ENCODE results near the gene TMEM255B.
"Not testable (repeated sequence)": the region's sequence is repeated elsewhere in the genome, so short reads cannot be mapped to it uniquely, and the experiment has no call there.

The TMEM255B gene

GRCh38 chr13:113734826-113735125, 24.2 kb upstream of the TMEM255B start:
- no peak for DNase-seq (ENCODE audit: low spot score)

GRCh38 chr13:113735194-113735593, 23.8 kb upstream of the TMEM255B start:
- no peak for DNase-seq (ENCODE audit: low spot score)

- DNase-seq (ENCODE audit: low spot score) = no peak
Observed at GRCh38 chr13:113735750-113736149, 23.3 kb upstream of the TMEM255B start.

- no peak for DNase-seq (ENCODE audit: low spot score)
Observed at GRCh38 chr13:113736258-113736731, 22.7 kb upstream of the TMEM255B start.

DNA sequence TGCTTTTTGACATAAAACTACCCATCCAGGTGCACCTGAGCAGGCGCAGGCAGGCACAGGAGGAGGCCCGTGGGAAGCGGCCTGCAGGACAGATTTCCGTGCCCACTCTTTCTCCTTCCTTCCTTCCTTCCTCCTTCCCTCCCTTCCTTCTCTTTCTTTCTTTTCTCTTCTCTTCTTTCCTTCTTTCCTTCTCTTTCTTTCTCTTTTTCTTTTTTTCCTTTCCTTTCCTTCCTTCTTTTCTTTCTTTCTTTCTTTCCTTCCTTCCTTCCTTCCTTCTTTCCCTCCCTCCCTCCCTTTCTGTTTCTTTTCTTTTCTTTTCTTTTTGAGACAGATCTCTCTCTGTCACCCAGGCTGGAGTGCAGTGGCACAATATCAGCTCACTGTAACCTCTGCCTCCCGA, 21.2 kb upstream of the TMEM255B start:
- no peak for DNase-seq (ENCODE audit: low spot score)

DNA sequence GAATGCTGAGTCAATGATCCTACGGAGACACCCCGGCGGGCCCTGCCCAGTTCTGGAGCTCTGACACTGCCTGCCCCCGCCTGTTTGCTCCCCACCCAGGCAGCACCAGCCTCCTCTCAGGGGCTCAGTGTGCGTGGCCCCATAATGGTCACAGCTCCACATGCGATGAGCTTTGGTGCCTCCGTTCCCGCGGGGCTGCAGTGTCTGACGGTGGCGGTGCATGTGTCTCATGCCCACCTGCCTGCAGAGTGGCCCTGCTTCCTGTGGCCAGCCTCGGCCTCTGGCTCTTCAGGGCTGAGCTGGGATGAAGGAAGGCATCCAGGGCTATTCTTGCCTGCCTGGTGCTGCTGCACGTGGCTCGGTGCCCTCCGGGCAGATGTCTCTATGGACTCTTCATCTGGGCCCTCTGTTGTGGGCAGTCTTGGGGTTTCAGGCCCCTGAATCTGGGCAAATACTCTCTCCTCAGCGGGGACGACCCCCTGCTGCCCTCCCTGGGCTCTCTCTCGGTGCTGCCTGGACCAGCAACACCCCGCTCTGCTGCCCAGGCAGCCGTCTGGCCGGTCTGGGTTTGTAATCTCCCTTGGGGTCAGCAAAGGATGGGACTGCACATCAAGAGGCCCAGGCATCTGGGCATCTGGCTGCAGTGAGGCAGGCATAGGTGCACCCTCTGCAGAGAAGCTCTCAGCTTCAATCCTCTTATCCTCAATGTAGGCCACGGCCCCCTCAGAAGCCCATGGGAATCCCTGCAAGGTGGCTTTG, 19.3 kb upstream of the TMEM255B start:
- DNase-seq (ENCODE audit: low spot score) = no peak

DNA sequence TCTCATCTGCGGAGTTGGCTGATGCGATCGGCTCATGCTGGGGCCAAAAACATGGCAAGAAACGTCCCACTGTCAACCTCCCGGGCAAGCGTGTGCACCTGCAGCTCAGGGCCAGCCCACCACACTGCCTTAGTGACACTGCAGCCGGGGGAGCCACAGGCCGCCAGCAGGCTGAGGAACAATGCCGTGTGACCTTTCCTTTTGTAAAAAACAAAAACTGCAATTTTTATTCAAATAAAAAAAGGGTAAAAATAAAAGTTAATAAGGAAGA, 18.8 kb upstream of the TMEM255B start:
- DNase-seq (ENCODE audit: low spot score) = no peak

- DNase-seq (ENCODE audit: low spot score) = no peak
Observed at GRCh38 chr13:113740661-113741060, 18.4 kb upstream of the TMEM255B start.

GRCh38 chr13:113741191-113741668, 17.8 kb upstream of the TMEM255B start:
- DNase-seq (ENCODE audit: low spot score) = no peak

- no peak for DNase-seq (ENCODE audit: low spot score)
Observed at GRCh38 chr13:113742000-113742441, 17.0 kb upstream of the TMEM255B start.

GRCh38 chr13:113742445-113743120, 16.4 kb upstream of the TMEM255B start:
- DNase-seq (ENCODE audit: low spot score) = no peak

GRCh38 chr13:113743366-113744195, 15.4 kb upstream of the TMEM255B start:
- DNase-seq (ENCODE audit: low spot score) = no peak

DNA sequence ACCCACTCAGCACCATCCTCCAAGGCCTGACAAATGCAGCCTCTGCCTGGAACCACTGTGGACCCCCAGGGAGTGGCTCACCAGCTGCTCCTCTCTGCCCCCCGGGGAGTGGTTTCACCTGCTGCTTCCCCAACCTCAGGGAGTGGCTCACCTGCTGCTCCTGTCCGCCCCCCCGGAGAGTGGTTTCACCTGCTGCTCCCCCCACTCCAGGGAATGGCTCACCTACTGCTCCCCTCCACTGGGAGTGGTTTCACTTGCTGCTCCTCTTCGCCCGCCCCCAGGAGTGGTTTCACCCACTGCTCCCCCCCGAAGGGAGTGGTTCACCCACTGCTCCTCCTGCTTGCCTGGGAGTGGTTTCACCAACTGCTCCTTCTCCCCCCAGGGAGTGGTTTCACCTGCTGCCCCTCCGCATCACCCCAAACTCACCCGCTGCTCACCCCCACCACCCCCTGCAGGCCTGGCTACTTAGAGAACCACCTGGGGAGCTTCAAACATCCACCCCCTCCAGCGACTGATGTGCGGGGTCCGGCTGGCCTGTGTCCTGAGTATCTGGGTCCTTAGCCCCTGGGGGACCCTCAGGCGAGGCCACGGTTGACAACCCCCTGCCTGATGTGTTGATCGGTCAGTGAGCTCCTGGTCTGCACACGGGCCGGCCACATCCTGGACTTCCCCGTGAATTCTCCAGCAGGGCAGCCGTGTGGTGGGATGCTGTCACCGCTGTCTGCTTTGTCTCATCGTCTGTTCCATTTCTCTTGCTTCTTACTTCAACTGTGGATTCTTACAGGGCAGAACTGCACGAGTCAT, 14.6 kb upstream of the TMEM255B start:
- DNase-seq (ENCODE audit: low spot score) = no peak

GRCh38 chr13:113745059-113745458, 14.0 kb upstream of the TMEM255B start:
- no peak for DNase-seq (ENCODE audit: low spot score)

- DNase-seq (ENCODE audit: low spot score) = not testable (repeated sequence)
Observed at GRCh38 chr13:113745500-113746142, 13.4 kb upstream of the TMEM255B start.

DNA sequence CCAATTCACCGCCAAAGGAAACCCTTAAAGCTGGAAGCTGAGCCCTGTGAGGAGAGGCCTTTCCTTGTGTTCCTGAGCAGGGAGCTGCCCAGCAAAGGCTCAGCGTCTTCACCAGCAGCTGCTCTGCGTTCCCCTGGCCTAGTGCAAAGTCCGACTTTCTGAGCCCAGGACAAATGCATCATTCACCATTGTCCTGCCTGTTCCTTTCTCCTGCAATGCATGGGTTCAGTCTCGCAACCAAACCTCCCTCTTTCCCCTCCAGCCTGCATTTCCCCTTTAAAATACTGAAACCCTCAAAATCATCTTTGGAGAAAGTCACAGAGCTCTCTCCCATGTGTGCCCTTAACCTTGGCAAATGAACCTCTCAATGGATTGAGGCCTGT, 12.9 kb upstream of the TMEM255B start:
- DNase-seq (ENCODE audit: low spot score) = no peak

DNA sequence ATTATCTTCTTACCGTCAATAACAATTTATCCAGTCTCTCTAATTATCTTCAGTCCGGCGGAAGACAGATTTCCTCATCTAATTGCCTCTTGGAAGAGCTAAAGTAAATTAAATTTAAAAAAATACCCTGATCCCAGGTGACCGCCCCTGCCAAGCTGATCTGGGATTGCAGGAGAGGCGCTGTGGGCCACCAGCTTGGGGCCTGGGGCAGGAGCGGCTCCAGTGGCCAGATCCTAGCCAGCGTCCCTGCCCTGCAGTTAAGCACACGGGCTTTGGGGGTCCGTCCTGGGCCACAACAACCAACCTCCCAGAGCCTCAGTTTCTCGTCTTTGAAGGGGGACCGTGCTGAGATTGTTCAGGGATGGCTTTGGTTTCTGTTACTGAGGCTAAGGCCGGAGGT, 12.4 kb upstream of the TMEM255B start:
- no peak for DNase-seq (ENCODE audit: low spot score)

- DNase-seq (ENCODE audit: low spot score) = no peak
Observed at GRCh38 chr13:113747291-113747833, 11.7 kb upstream of the TMEM255B start.

GRCh38 chr13:113748101-113748861, 10.7 kb upstream of the TMEM255B start:
- DNase-seq (ENCODE audit: low spot score) = no peak

- no peak for DNase-seq (ENCODE audit: low spot score)
Observed at GRCh38 chr13:113748862-113749451, 10.1 kb upstream of the TMEM255B start.
